Measurements from ENCODE around the gene SDHC. TPM values are rescaled to one million over a fixed set of nuclear protein-coding genes. Genes with fewer than 3 reads are reported as not detected.

SDHC gene
- total and polyA plus RNA-seq, 9 donors: 12.6 to 327 (median 126) TPM

DNA sequence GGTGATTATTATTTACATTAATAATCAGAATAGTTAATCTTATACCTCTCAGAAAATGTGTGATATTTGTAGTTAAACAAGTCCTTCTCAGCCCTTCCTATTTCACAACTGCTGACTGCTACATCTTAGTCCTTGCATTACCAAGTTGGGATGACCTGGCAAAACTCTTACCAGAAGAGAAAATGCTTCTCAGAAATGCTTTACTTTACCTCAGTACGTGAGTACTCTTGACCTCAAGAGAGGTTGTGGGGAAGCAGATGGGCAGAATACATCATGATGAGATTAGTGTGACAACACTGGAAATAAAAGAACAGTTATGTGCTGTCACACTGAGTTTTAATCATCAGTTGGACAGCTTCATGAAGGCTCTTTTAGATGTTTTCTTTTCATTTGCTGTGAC lies 37.3 kb downstream of the SDHC start:
- no peak for DNase-seq
- 56 to 75% (median 68%) methylated on average over 1 of the region's 1 CpG for WGBS, 3 donors
- TF ChIP-seq POLR2A (IDR thresholded peaks at IDR 0.05) (no peak), EP300 (IDR thresholded peaks at IDR 0.05) (no peak), CTCF (IDR thresholded peaks at IDR 0.05) (no peak)

GRCh38 chr1:161357073-161357472 lies 42.9 kb downstream of the SDHC start:
- WGBS, 3 donors: 95 to 97% (median 96%) methylated on average over 8 of the region's 8 CpGs
- intact Hi-C loops (cut with DNase I): no loop called here

More for the DNA sequence above, 37.3 kb downstream of the SDHC start:
- H3K27me3 ChIP-seq: no peaks in the 10 kb centered on the region
- H3K36me3 ChIP-seq: no peaks in the 10 kb centered on the region
- H3K9me3 ChIP-seq: no peaks in the 10 kb centered on the region
- intact Hi-C loops (cut with DNase I): no loop called here
- H3K4me1 ChIP-seq (ENCODE audit: insufficient read depth): no peaks in the 10 kb centered on the region
- no peak overlapping the region for H3K27ac ChIP-seq
- no peak overlapping the region for H3K4me3 ChIP-seq

GRCh38 chr1:161359291-161359690 lies 45.1 kb downstream of the SDHC start:
- H3K4me3 ChIP-seq: no peak overlapping the region
- no peaks in the 10 kb centered on the region for H3K9me3 ChIP-seq
- intact Hi-C loops (cut with DNase I): no loop called here
- no peaks in the 10 kb centered on the region for H3K36me3 ChIP-seq
- no peak for DNase-seq
- H3K4me1 ChIP-seq (ENCODE audit: insufficient read depth): no peaks in the 10 kb centered on the region
- H3K27me3 ChIP-seq: no peaks in the 10 kb centered on the region
- no peak overlapping the region for H3K27ac ChIP-seq
- no peak for TF ChIP-seq POLR2A (IDR thresholded peaks at IDR 0.05)
- TF ChIP-seq EP300 (IDR thresholded peaks at IDR 0.05): no peak
- no peak for TF ChIP-seq CTCF (IDR thresholded peaks at IDR 0.05)

More at GRCh38 chr1:161357073-161357472, 42.9 kb downstream of the SDHC start:
- Histone ChIP-seq H3K36me3 (no peaks in the 10 kb centered on the region), H3K9me3 (no peaks in the 10 kb centered on the region), H3K27me3 (no peaks in the 10 kb centered on the region), H3K4me1 (ENCODE audit: insufficient read depth) (no peaks in the 10 kb centered on the region), H3K27ac (no peak overlapping the region), H3K4me3 (no peak overlapping the region)
- no peak for DNase-seq
- TF ChIP-seq POLR2A (IDR thresholded peaks at IDR 0.05): no peak
- no peak for TF ChIP-seq CTCF (IDR thresholded peaks at IDR 0.05)

DNA sequence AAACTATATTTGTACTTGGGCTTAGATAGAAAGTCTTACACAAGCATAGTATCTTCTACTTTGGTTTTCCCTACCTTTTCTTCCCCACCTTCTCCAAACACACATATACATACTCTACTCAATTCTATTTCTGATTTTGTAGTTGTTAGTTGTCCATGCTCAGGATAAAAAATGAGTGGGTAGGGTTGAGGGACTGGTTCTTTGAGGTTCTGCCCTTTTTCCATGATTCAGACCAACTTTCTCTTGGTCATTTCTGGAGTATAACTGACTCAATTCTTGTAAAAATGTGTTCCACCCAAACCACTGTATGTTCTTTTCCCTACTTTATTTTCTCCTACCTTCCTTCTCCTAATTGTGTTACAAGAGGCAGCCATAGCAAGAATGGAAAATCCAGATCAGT lies 50.2 kb downstream of the SDHC start:
- intact Hi-C loops (cut with DNase I): no loop called here
- H3K9me3 ChIP-seq: no peaks in the 10 kb centered on the region
- H3K4me1 ChIP-seq (ENCODE audit: insufficient read depth): no peaks in the 10 kb centered on the region
- H3K27me3 ChIP-seq: no peaks in the 10 kb centered on the region
- no peak overlapping the region for H3K4me3 ChIP-seq
- no peak for DNase-seq
- TF ChIP-seq EP300 (IDR thresholded peaks at IDR 0.05) (no peak), POLR2A (IDR thresholded peaks at IDR 0.05) (no peak), CTCF (IDR thresholded peaks at IDR 0.05) (no peak)
- H3K36me3 ChIP-seq: no peaks in the 10 kb centered on the region
- H3K27ac ChIP-seq: no peak overlapping the region

- Histone ChIP-seq H3K27me3 (no peaks in the 10 kb centered on the region), H3K4me3 (no peak overlapping the region), H3K36me3 (no peaks in the 10 kb centered on the region), H3K27ac (no peak overlapping the region), H3K4me1 (ENCODE audit: insufficient read depth) (no peaks in the 10 kb centered on the region), H3K9me3 (no peaks in the 10 kb centered on the region)
- intact Hi-C loops (cut with DNase I): no loop called here
- no peak for DNase-seq
- no peak for TF ChIP-seq CTCF (IDR thresholded peaks at IDR 0.05)
- no peak for TF ChIP-seq POLR2A (IDR thresholded peaks at IDR 0.05)
- TF ChIP-seq EP300 (IDR thresholded peaks at IDR 0.05): no peak
Measured at GRCh38 chr1:161365207-161365606, 51.0 kb downstream of the SDHC start.

Data from ovary (tissue), 9 donors.